NCI-H2107 treated with DMSO at 0.1 percent for 48 hours (cell line): Measurements from ENCODE around the gene DLEC1.
A peak's percentile ranks its signal among the peaks of the same experiment; 100 is the strongest.

ENCODE experiments used
- DNase-seq: peaks from one replicate; lab custom pipeline; 2025; ENCODE audit not compliant: unreplicated experiment; lab: John Stamatoyannopoulos, UW

DLEC1 gene

DNA sequence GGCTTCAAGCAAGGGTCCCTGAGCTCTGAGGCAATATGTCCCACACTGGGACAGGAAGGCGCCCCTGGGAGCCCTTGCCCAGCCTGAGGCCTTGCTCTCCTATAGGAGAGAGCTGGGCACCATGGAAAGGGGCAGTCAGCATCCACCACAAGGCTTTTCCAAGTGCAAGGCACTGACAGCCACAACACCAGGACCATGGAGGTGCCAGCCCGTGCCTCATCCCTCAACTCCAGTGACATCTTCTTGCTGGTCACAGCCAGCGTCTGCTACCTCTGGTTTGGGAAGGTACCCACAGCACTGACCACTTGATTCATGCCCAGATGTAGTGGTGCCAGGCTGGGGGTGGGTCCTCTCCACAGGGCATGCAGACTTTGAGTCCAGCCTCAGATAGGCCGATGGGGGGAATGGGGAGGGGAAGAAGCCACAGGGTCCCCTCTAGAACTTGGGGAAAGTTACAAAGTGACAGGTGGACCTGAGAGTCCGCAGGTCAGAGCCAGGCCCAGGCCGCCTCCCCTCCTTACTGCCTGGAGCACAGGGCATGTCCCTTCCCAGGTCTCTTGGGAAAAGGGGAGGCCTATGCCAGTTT lies 36.6 kb upstream of the DLEC1 start:
- DNase-seq = no peak

- no peak for DNase-seq
These were observed 36.1 kb upstream of the DLEC1 start for GRCh38 chr3:38002940-38003339.

DNA sequence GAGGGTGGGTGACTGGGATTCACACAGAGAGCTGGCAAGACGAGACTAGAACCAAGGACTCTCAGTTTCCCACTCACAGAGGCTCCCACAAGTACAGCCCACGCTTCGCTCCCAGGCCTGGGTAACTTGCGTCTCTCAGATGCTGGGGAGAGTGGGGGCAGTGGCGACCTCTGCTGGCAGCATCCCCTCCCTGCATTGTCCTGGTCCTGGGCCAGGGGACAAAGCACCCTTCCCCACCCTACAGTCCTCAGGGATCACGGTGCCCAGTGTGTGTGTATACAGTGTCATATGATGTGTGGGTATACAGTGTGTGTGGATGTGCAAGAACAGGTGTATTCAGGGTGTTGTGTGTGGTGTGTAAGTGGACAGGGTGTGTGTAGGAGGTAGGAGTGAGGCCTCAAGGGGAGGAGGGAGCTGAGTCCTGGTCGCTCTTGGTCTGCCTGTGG lies 35.6 kb upstream of the DLEC1 start:
- no peak for DNase-seq

DNA sequence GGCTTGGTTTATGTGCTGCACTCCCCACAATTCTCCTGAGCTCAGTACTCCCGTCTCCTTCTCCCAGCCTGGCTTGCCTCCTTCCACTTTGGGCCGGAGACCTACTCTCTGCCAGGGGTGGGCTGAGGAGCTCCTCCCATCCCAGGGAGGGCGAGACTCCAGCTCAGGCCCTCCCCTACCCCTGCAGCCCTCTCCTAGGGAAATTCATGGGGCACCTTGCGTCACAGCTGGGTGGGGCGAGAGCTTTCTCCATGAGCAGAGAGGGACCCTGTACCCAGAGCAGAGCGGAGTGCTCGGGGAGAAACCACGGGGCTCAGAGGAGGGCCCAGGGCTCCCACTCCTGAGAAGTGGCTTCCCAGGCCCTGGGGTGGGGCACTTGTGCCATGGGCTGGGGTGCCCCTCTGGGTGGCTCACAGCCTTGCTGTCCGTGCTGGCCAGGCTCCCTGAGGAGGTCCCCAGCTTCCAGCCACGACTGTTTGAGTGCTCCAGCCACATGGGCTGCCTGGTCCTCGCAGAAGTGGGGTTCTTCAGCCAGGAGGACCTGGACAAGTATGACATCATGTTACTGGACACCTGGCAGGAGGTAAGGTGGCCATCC lies 35.1 kb upstream of the DLEC1 start:
- no peak for DNase-seq

GRCh38 chr3:38004415-38005075 lies 34.5 kb upstream of the DLEC1 start:
- DNase-seq = peak; percentile 24

DNA sequence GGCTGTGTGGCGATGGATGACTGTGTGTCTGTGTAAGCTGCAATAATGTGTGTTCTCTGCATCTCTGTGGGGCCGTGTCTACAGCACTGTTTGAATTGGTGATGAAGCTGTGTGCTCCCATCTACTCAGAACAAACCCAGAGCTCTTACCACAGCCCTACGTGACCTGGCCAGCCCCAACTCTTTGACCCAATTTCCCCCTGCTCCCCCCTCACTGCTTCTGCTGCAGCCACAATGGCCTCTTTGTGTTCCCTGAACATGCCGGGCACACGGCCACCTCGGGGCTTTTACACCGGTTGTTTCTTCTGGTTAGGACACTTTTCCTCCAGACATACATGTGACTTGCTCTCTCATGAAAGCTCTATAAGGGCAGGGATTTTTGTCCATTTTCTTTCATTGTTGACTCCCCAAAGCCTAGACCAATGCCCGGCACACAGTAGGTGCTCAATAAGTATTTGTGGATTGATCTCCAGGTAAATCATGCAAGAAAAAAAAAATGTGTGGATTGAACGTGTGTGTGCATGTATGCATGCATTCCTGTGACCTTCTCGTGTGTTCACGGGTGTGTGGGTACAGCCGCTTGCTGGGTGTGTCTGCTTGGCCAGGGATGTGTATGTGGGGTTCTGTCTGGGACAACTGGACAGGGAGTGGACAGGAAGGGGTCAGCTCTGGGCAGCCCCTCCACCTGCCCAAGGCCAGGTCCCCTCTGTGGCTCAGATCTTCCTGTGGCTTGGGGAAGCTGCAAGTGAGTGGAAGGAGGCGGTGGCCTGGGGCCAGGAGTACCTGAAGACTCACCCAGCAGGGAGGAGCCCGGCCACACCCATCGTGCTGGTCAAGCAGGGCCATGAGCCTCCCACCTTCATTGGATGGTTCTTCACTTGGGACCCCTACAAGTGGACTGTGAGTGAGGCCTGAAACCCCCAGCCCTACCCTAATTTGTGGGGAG lies 33.7 kb upstream of the DLEC1 start:
- DNase-seq = no peak

- no peak for DNase-seq
These were observed 33.0 kb upstream of the DLEC1 start for GRCh38 chr3:38006031-38006430.

- DNase-seq = no peak
These were observed 32.5 kb upstream of the DLEC1 start for GRCh38 chr3:38006445-38006995.

- DNase-seq = no peak
These were observed 31.3 kb upstream of the DLEC1 start for GRCh38 chr3:38007754-38008090.

DNA sequence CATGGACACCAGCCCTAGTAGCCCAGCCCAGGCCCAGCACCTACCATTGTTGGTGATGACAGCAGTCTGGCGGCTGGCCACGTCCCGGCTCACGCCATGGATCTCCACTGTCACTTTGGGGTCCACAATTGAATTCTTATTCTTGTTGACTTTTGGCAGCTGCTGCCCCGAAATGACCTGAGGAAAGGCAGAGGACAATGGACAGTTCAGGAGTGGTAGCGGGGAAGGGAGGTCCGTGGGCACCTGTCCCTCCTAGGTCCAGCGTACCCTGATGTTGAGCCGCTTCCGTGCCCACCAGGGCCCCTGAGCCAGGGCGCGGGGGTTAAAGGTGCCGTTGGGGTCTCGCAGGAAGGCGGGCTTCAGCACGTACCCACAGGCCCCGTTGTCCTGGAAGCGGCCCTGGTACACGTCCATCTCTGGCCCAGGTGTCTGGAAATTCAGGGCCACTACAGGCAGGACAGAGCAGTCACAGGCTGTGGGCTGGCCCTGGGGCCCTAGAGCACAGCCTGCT lies 30.8 kb upstream of the DLEC1 start:
- DNase-seq = no peak

GRCh38 chr3:38008971-38009580 lies 29.9 kb upstream of the DLEC1 start:
- DNase-seq = no peak

GRCh38 chr3:38009807-38010591 lies 29.0 kb upstream of the DLEC1 start:
- DNase-seq = no peak

- no peak for DNase-seq
These were observed 27.9 kb upstream of the DLEC1 start for GRCh38 chr3:38011111-38011510.

DNA sequence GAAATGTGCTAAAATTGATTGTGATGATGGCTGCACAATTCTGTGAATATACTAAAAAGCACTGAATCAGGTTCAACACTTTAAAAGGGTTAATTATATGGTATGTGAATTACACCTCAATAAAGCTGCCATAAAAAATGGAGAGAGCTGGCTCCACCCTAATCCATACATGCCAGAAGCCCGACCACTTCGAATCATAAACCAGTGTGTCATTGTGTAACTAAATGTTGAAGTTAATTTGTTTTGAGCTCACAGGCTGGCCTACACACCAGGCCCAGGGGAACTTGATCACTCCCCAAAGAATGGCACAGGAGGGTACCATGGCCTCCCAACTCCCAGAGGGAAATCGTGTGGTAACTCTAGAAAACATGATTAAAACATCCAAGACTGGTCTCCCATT lies 23.5 kb upstream of the DLEC1 start:
- no peak for DNase-seq

- no peak for DNase-seq
These were observed 23.0 kb upstream of the DLEC1 start for GRCh38 chr3:38015984-38016383.

GRCh38 chr3:38016410-38016809 lies 22.6 kb upstream of the DLEC1 start:
- DNase-seq = no peak

- DNase-seq = no peak
These were observed 22.1 kb upstream of the DLEC1 start for GRCh38 chr3:38016847-38017444.

DNA sequence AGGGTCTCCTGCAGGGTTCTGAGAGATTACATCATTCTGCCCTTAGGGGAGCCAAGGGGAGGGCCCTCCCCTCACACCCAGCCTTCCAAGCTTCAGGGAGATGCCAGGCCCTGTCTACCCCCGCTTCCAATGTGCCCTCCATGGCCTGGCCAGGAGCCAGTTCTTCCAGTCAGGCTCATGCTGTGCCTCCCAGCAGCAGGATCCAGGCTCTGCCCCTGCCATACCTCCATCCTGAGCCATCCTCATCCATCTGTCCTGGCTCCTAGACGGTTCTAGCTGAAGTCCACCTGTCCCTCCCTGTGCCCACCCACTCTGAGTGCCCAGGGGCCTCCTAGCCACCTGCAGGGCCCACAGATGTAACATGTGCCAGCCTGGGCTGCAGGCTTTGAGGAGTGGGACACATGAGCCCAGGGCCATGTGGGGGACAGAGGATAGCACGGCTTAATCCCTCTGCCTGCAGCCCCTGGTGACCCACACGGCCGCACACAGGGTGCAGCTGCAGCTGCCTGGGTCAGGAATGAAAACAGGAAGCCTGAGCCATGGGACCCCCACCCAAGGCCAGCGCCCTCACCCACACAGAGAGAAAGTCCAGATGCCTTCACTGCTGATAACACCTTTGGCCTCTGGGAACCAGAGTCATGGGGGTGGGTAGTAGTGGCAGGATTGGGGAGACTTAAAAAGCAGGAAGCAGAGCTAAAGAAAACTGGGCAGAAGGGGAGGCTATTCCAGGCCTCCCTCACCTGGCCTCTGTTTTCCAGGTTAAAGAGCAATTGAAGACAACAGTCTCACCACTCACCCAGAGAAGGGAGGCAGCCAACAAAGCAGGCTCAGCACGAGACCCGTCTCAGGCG lies 21.3 kb upstream of the DLEC1 start:
- DNase-seq = no peak
